ENCODE results near the gene DOK7. TPM values are rescaled to one million over a fixed set of nuclear protein-coding genes. Genes with fewer than 3 reads are reported as not detected.

The DOK7 gene
- total and polyA plus RNA-seq, 2 of the 4 experiments (the other 2 are of a cell fraction), result not detected

DNA sequence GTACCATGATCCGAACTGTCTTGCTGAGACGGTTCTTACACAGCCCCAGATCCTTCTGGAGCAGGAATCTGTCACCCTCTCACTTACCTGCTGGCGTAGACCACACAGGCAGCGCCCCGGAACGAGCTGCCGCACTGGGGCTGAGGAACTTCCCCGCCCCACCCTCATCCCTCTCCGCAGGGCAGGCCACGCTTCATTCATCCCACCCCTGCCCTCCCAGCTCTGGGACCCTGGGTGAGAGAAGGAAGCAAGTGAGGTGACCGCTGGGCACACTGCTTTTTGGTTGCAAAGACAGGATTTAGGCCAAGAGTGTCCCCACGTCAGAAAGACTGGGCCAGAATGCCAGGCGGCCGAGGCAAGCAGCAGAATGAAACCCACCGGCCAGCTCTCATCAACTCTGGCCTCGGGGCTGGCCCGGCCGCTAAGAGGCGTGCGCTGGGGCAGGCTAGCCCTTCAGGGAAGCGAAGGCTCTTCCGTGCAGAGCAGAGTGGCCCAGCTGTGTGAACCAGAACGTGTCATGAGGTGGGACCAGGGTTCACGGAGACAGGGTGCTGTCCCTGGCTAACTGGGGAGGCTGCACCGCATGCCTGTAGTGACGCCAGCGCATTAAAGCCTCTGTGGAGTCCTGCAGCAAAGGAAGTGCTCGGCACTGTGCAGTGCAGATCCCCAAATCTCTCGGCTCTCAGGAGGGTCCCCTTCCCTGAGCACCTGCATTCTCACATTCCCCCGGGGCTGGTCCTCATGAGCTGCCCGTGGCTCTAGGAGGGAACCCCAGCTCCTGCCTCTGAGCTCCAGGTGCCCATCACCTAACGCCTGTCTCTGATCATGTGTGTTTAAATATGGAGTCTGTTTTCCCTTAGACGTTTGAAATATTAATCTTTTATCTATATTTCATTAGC is 62.7 kb downstream of the DOK7 start:
- Histone ChIP-seq H2AK5ac (ENCODE audit: low read depth, low read length) (no peak overlapping the region), H3K9me3 (ENCODE audit: control insufficient read depth, insufficient read depth, low read length) (no peaks in the 10 kb centered on the region), H4K8ac (ENCODE audit: low read depth in 2 of 2, low read length in 2 of 2) (no peak overlapping the region), H2BK15ac (ENCODE audit: low read depth, low read length) (no peak overlapping the region), H3K27me3 (ENCODE audit: control insufficient read depth, insufficient read depth, low read length) (no peaks in the 10 kb centered on the region), H3K56ac (ENCODE audit: extremely low read depth, insufficient read depth, low read length) (no peak overlapping the region), H3K36me3 (ENCODE audit: control insufficient read depth, insufficient read depth, low read length) (peaks cover 42% of the 10 kb centered on the region), H4K20me1 (ENCODE audit: insufficient read depth, low read length) (peaks cover 39% of the 10 kb centered on the region), H3K9ac (ENCODE audit: low read depth, low read length) (no peak overlapping the region), H2AFZ (replicated peaks; ENCODE audit: low read length, poor library complexity) (no peak overlapping the region), H2BK120ac (ENCODE audit: low read depth, low read length) (no peak overlapping the region), H3K27ac (ENCODE audit: insufficient read depth, low read length) (no peak overlapping the region), H2AK9ac (replicated peaks; ENCODE audit: low read depth, low read length, poor library complexity) (no peak overlapping the region), H3K4me2 (ENCODE audit: low read depth, low read length) (no peak overlapping the region), H3K18ac (ENCODE audit: low read depth, low read length) (no peak overlapping the region), H2BK5ac (ENCODE audit: low read depth, low read length, poor library complexity, severe bottlenecking) (no peak overlapping the region), H3K79me1 (ENCODE audit: low read depth in 1 of 2, low read length in 2 of 2) (peaks cover 10 to 39% of the 10 kb centered on the region in 2 experiments), H3K4ac (ENCODE audit: low read depth, low read length) (no peak overlapping the region), H3K14ac (replicated peaks; ENCODE audit: low read depth, low read length) (no peak overlapping the region), H2BK20ac (ENCODE audit: low read depth, low read length) (no peak overlapping the region), H3K9me1 (ENCODE audit: insufficient read depth, low read length) (no peaks in the 10 kb centered on the region), H3K23ac (ENCODE audit: low read depth, low read length) (no peak overlapping the region), H4K5ac (ENCODE audit: low read depth, low read length) (no peak overlapping the region), H4K91ac (ENCODE audit: insufficient read depth, low read depth, low read length) (no peak overlapping the region), H3K4me3 (ENCODE audit: insufficient read depth, low read depth, low read length) (no peak overlapping the region), H3K4me1 (ENCODE audit: control insufficient read depth, insufficient read depth, low read length) (peaks cover 3% of the 10 kb centered on the region; the same call in 1 of the 2 replicates)
- CTCF ChIA-PET, result no interaction called here
- intact Hi-C loops (cut with micrococcal nuclease), result no loop called here
- TF ChIP-seq CEBPB (IDR thresholded peaks at IDR 0.05; ENCODE audit: low read depth, low read length) (no peak), MAFK (IDR thresholded peaks at IDR 0.05; ENCODE audit: low read depth, low read length) (no peak), NFE2L2 (IDR thresholded peaks at IDR 0.05; ENCODE audit: low read depth, low read length) (no peak), MXI1 (IDR thresholded peaks at IDR 0.05; ENCODE audit: borderline replicate concordance, low read depth, low read length) (no peak), RAD21 (IDR thresholded peaks at IDR 0.05; ENCODE audit: low read length) (no peak), POLR2A (IDR thresholded peaks at IDR 0.05; ENCODE audit: low read depth, low read length) (no peak), BHLHE40 (IDR thresholded peaks at IDR 0.05; ENCODE audit: low read depth, low read length) (no peak), CHD1 (IDR thresholded peaks at IDR 0.05; ENCODE audit: low read depth, low read length) (no peak), RCOR1 (IDR thresholded peaks at IDR 0.05; ENCODE audit: insufficient replicate concordance, low read length) (no peak), RFX5 (IDR thresholded peaks at IDR 0.05; ENCODE audit: low read depth, low read length) (no peak), FOS (IDR thresholded peaks at IDR 0.05; ENCODE audit: low read depth, low read length) (no peak), MAZ (IDR thresholded peaks at IDR 0.05; ENCODE audit: borderline replicate concordance, low read depth, low read length) (no peak)
- TF ChIP-seq, protein P1, sequence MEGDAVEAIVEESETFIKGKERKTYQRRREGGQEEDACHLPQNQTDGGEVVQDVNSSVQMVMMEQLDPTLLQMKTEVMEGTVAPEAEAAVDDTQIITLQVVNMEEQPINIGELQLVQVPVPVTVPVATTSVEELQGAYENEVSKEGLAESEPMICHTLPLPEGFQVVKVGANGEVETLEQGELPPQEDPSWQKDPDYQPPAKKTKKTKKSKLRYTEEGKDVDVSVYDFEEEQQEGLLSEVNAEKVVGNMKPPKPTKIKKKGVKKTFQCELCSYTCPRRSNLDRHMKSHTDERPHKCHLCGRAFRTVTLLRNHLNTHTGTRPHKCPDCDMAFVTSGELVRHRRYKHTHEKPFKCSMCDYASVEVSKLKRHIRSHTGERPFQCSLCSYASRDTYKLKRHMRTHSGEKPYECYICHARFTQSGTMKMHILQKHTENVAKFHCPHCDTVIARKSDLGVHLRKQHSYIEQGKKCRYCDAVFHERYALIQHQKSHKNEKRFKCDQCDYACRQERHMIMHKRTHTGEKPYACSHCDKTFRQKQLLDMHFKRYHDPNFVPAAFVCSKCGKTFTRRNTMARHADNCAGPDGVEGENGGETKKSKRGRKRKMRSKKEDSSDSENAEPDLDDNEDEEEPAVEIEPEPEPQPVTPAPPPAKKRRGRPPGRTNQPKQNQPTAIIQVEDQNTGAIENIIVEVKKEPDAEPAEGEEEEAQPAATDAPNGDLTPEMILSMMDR (conservative IDR thresholded peaks at IDR 0.05; ENCODE audit: low read depth, low read length), result no peak
- TF ChIP-seq, protein P2, sequence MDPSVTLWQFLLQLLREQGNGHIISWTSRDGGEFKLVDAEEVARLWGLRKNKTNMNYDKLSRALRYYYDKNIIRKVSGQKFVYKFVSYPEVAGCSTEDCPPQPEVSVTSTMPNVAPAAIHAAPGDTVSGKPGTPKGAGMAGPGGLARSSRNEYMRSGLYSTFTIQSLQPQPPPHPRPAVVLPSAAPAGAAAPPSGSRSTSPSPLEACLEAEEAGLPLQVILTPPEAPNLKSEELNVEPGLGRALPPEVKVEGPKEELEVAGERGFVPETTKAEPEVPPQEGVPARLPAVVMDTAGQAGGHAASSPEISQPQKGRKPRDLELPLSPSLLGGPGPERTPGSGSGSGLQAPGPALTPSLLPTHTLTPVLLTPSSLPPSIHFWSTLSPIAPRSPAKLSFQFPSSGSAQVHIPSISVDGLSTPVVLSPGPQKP (IDR thresholded peaks at IDR 0.05; ENCODE audit: borderline replicate concordance, low read depth, low read length), result no peak
- TF ChIP-seq, protein P3, sequence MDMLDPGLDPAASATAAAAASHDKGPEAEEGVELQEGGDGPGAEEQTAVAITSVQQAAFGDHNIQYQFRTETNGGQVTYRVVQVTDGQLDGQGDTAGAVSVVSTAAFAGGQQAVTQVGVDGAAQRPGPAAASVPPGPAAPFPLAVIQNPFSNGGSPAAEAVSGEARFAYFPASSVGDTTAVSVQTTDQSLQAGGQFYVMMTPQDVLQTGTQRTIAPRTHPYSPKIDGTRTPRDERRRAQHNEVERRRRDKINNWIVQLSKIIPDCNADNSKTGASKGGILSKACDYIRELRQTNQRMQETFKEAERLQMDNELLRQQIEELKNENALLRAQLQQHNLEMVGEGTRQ (IDR thresholded peaks at IDR 0.05; ENCODE audit: low read depth, low read length), result no peak
- ATAC-seq (ENCODE audit: low read depth), result no peak
- BruUV-seq (replicated peaks), result no TSS peak
- POLR2A ChIA-PET (ENCODE audit: unreplicated experiment), result no interaction called here
- no peak for DNase-seq
- 83% methylated on average over 18 of the region's 33 CpGs; no CpG with 5 or more reads in 1 of the 2 experiments for WGBS, 2 experiments (ENCODE audit: extremely low coverage in 2 of 2, insufficient read length in 1 of 2)
- in situ Hi-C loops (cut with MboI; ENCODE audit: low sequenced_read_pairs), result no loop called here
- dilution Hi-C loops (cut with HindIII; ENCODE audit: low sequenced_read_pairs, unreplicated experiment), result no loop called here
